Fibroblast of villous mesenchyme (primary cell): Measurements from ENCODE around the gene MAMDC4. TPM values are rescaled to one million over a fixed set of nuclear protein-coding genes. Genes with fewer than 3 reads are reported as not detected.

Source experiments
- DNase-seq: peaks from one replicate; pipeline ENCODE4 v3.0.0-alpha.2; 2010; ENCODE audit warnings: low read depth
- H3K4me3 ChIP-seq: 2 replicates; pipeline ENCODE4 v1.5.1; 2011; ENCODE audit warnings: low read depth, mild to moderate bottlenecking, low read length
- total RNA-seq: library from RNA; depleted of rRNA; stranded (reverse); fragments of >200 nt; gene quantifications from 2 replicates; pipeline ENCODE4 v1.2.3, GENCODE V29; 2012
- TF ChIP-seq, protein P1 (sequence below): IDR thresholded peaks from 2 replicates; pipeline ENCODE4 v1.5.1; 2012; ENCODE audit warnings: low read depth, mild to moderate bottlenecking, low read length; ENCODE audit not compliant: insufficient read depth

The MAMDC4 gene
- total RNA-seq, 1 donor = 3.0 TPM

DNA sequence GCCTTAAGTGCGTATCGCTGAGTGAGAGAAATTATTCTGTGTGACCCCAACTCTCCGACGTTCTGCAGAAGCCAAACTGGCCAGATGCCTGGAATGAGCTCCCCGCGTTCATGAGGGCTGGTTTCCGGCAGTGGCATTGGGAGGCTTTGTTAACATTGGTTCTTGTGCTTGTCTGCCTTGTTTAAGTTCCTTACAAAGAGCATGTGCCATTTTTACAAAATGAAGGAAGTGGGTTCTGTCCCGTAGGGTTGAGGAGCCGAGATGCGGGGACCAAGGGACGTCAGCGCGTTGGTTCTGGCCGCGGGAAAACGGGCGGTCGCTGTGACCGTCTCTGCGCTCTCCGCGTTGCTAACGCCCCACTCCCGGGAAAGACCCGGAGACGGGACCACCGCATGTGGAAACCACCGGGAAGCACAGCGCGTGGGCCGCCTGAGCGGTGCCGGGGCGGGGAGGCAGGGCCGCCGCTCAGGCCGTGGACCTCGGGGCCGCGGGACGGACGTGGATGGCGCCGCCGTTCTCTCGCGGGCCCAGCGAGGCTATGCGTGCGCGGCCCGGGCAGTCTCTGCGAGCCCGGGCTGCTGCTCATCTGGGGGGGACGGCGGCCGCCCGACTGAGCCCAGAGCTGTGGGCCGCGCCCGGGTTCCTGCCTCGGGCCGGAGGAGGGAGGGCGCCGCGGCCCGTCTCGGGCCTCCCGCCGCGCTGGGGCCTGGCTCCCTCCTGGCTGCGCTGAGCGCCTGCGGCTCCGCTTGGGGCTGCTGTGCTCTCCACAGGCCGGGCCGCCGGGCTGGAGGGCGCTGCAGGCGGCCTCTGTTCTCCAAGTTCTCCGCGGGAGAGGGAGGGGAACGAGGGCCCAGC is 30.9 kb upstream of the MAMDC4 start:
- H3K4me3 ChIP-seq = no peak overlapping the region
- TF ChIP-seq, protein P1, sequence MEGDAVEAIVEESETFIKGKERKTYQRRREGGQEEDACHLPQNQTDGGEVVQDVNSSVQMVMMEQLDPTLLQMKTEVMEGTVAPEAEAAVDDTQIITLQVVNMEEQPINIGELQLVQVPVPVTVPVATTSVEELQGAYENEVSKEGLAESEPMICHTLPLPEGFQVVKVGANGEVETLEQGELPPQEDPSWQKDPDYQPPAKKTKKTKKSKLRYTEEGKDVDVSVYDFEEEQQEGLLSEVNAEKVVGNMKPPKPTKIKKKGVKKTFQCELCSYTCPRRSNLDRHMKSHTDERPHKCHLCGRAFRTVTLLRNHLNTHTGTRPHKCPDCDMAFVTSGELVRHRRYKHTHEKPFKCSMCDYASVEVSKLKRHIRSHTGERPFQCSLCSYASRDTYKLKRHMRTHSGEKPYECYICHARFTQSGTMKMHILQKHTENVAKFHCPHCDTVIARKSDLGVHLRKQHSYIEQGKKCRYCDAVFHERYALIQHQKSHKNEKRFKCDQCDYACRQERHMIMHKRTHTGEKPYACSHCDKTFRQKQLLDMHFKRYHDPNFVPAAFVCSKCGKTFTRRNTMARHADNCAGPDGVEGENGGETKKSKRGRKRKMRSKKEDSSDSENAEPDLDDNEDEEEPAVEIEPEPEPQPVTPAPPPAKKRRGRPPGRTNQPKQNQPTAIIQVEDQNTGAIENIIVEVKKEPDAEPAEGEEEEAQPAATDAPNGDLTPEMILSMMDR = no peak
- DNase-seq = peak; percentile 20

DNA sequence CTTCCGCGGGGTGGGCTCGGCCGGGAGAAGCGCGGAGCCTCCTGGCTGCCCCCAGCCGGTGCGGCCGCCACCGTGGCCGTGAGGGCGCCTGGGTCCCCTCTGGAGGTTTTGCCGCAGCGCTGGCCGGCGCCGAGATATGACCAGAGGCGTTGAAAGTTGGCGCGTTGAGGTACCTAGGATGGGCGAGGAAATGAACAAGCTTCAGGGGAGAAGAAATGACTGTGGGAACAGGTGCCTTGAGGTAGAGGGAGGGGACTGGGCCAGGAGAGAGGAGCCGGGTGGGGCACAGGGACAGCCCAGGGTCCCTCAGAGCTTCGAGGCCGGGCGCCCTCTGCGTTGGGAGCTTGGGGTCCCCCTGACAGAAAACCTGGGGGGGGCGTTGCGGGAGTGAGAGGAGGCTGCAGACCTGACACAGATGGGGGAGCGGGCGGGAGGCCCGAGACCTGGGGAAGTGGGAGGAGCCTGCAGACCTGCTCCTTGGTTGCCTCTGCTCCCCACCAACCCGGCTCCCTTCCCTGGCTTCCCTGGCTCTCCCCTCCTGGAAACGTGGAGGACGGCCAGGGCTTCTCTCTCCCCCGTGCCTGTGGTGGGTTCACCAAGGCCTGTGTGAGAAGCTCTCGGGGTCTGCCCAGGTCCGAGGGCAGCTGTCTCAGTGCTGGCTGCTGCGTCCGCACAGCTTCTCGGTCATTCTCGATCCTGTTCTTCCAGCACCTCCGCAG is 30.2 kb upstream of the MAMDC4 start:
- TF ChIP-seq, protein P1 = no peak
- H3K4me3 ChIP-seq = no peak overlapping the region
- DNase-seq = no peak

DNA sequence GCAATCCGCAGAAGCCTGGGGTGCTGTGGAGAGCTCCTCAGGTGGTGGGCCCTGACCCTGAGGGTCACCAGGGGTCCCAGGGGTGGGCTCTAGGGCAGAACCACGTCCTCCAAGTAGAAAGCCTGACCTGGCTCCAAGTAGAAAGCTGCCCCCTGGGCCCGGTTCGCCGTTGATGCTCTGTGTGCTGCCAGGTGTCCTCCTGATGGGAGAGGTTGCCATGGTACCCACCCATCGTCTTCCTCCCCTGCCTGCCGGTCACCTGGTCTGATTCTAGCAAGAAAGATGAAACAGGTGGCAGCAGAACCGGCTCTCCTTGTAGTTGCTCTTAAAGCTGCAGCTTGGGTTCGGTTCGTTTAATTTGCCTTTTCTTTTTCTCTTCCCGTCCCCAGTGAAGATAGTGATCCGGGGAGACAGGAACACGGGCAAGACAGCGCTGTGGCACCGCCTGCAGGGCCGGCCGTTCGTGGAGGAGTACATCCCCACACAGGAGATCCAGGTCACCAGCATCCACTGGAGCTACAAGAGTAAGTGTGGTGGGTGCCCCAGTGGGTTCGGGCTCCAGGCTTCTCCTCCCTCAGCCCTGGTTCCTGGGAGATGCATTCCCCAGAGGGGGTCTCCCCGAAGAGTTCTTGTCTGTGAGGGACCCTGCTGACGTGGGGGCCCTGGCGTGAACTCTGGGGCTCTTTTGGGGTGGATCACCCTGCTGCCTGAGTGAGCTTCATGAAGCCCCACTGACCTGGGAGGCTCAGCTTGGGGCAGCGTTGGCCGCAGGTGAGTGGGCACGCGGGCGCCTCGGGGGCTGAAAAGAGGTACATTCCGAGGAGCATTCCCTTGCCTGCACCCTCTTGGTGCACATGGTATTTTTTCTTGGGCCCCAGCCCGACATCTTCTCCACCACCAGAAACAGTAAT is 28.8 kb upstream of the MAMDC4 start:
- no peak for DNase-seq
- no peak overlapping the region for H3K4me3 ChIP-seq
- TF ChIP-seq, protein P1 = no peak

DNA sequence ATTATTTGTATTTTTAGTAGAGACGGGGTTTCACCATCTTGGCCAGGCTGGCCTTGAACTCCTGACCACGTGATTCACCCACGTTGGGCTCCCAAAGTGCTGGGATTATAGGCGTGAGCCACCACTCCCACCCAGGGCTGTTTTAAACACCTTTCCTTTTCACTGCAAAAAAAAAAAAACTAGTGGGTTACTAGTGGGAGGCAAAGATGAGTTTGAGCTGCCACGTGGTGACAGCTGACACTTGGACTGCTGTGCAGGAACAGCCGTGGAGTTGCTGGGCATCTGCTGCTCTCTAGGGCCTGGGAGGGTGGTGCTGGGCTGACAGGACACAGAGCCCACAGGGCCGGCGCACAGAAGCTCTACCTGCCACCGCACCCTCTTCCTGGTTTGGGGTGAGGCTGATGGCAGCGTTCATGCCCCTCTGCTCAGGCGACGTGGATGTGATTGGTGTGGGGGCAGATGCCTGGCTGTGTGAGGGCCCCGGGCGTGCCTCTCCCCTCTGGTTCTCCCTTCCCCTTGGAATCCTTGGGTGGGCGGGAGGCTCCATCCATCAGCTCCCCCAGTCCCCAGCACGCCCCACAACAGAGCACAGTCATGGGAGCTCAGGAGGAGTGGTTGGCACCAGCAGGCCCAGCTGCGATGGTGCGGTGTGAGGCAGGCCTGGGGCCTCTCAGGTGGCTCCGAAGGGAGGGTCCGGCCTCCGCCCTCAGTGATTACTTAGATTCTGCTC is 27.5 kb upstream of the MAMDC4 start:
- TF ChIP-seq, protein P1 = no peak
- no peak overlapping the region for H3K4me3 ChIP-seq
- DNase-seq = no peak

DNA sequence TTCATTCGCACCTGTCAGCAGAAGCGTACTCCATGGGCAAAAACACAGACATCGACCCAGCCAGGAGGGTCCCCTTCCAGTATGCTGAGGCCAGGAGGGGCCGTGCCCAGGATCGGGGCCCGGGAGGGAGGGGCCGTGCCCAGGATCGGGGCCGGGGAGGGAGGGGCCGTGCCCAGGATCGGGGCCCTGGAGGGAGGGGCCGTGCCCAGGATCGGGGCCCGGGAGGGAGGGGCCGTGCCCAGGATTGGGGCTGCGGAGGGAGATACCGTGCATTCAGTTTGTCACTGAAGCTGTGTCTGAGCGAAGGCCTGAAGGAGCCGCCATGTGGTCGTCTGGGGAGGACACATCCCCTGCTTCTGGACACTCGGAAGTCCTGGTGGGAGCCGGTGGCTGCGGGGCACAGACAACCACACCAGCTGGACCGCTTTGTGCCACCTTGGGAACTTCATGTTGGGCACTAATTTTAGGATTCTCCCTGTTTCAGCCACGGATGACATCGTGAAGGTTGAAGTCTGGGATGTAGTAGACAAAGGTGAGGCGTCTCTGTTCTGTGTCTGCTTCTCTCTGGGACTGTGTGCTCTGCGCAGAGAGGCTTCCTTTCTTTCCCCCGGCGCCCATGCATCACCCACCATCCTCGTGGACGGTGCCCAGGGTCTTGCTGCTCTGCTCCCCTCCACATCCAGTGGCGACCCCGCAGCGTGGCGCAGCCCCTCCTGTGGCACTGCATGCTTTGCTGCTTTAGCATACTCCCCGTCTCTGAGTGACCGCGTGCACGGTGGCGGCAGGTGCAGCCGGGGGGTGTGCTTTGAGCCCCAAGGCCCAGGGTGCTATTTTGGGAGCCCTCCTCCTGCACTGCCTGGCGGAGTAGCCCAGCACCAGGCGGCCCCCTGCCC is 26.6 kb upstream of the MAMDC4 start:
- H3K4me3 ChIP-seq = no peak overlapping the region
- DNase-seq = no peak
- TF ChIP-seq, protein P1 = no peak
